GM23338 (cell line): ENCODE data around the gene C16orf74. TPM values are rescaled to one million over a fixed set of nuclear protein-coding genes. Genes with fewer than 3 reads are reported as not detected.
A peak's percentile ranks its signal among the peaks of the same experiment; 100 is the strongest.

ENCODE experiments used
- ATAC-seq: fragments of 200-7000 bp; cut with Tn5 transposase; 3 replicates; pipeline ENCODE4 v1.9.1; 2020
- DNase-seq: peaks from one replicate; pipeline ENCODE4 v3.0.0-alpha.2; 2015; ENCODE audit warnings: low spot score
- H2AFZ ChIP-seq: fragments of 200-600 bp; sonication (generic); 2 replicates; pipeline ENCODE4 v1.8.0; 2016; ENCODE audit warnings: antibody characterized with exemption, mild to moderate bottlenecking, moderate library complexity
- H3F3A ChIP-seq: fragments of 200-600 bp; sonication (generic); replicated peaks from 2 replicates; pipeline ENCODE4 v1.8.0; 2017; ENCODE audit warnings: antibody characterized with exemption, mixed run types, low read depth
- H3K27ac ChIP-seq: fragments of 200-600 bp; sonication (generic); 2 replicates; pipeline ENCODE4 v1.6.1; 2016; ENCODE audit warnings: low read depth
- H3K27me3 ChIP-seq: fragments of 200-600 bp; sonication (generic); 2 replicates; pipeline ENCODE4 v1.8.0; 2016; ENCODE audit warnings: mild to moderate bottlenecking, mixed run types, moderate library complexity; ENCODE audit not compliant: insufficient read depth
- H3K36me3 ChIP-seq: fragments of 200-600 bp; sonication (generic); 2 replicates; pipeline ENCODE4 v1.8.0; 2016; ENCODE audit warnings: mild to moderate bottlenecking; ENCODE audit not compliant: insufficient read depth
- H3K4me1 ChIP-seq: fragments of 200-600 bp; sonication (generic); 2 replicates; pipeline ENCODE4 v1.8.0; 2016; ENCODE audit warnings: mild to moderate bottlenecking, moderate library complexity; ENCODE audit not compliant: insufficient read depth
- H3K4me2 ChIP-seq: fragments of 200-600 bp; sonication (generic); 2 replicates; pipeline ENCODE4 v1.7.1; 2017; ENCODE audit warnings: mixed run types
- H3K4me3 ChIP-seq: fragments of 200-600 bp; sonication (generic); 2 replicates; pipeline ENCODE4 v1.6.1; 2016; ENCODE audit warnings: mixed run types
- H3K79me2 ChIP-seq: fragments of 200-600 bp; sonication (generic); replicated peaks from 2 replicates; pipeline ENCODE4 v1.8.0; 2017; ENCODE audit warnings: mild to moderate bottlenecking; ENCODE audit not compliant: insufficient read depth
- H3K9me2 ChIP-seq: fragments of 200-600 bp; sonication (generic); 2 replicates; pipeline ENCODE4 v1.8.0; 2017; ENCODE audit not compliant: insufficient read depth
- H4K20me1 ChIP-seq: fragments of 200-600 bp; sonication (generic); replicated peaks from 2 replicates; pipeline ENCODE4 v1.8.0; 2017; ENCODE audit warnings: mild to moderate bottlenecking; ENCODE audit not compliant: insufficient read depth
- H3K27ac Mint-ChIP-seq: 2 replicates; pipeline ENCODE4 v1.8.0; 2020; ENCODE audit warnings: inconsistent platforms, mild to moderate bottlenecking, moderate library complexity, mixed read lengths
- H3K27me3 Mint-ChIP-seq: 3 replicates; pipeline ENCODE4 v1.8.0; 2022; ENCODE audit warnings: low read depth, mild to moderate bottlenecking, moderate library complexity, mixed read lengths, inconsistent platforms; ENCODE audit not compliant: insufficient read depth, poor library complexity
- H3K36me3 Mint-ChIP-seq: 3 replicates; pipeline ENCODE4 v1.8.0; 2021; ENCODE audit warnings: low read depth, mild to moderate bottlenecking, inconsistent platforms, moderate library complexity, mixed read lengths
- H3K4me1 Mint-ChIP-seq: 3 replicates; pipeline ENCODE4 v1.8.0; 2020; ENCODE audit warnings: mild to moderate bottlenecking, inconsistent platforms, mixed read lengths
- H3K4me3 Mint-ChIP-seq: 3 replicates; pipeline ENCODE4 v1.8.0; 2021; ENCODE audit warnings: moderate library complexity, mild to moderate bottlenecking, inconsistent platforms, mixed read lengths
- H3K9me3 Mint-ChIP-seq: 3 replicates; pipeline ENCODE4 v1.8.0; 2020; ENCODE audit warnings: moderate library complexity, mild to moderate bottlenecking, inconsistent platforms, mixed read lengths
- EZH2 ChIP-seq: fragments of 200-600 bp; sonication (generic); IDR thresholded peaks from one replicate; pipeline ENCODE4 v1.8.0; 2017; ENCODE audit warnings: antibody characterized with exemption, mild to moderate bottlenecking, low read depth; ENCODE audit not compliant: unreplicated experiment
- JUNB ChIP-seq: IDR thresholded peaks from one replicate; pipeline ENCODE4 v1.6.1; 2016; ENCODE audit warnings: antibody characterized with exemption; ENCODE audit not compliant: unreplicated experiment
- POLR2AphosphoS5 ChIP-seq: IDR thresholded peaks from 2 replicates; pipeline ENCODE4 v1.6.1; 2016; ENCODE audit warnings: antibody characterized with exemption, low read depth
- STAT1 ChIP-seq: IDR thresholded peaks from one replicate; pipeline ENCODE4 v1.6.1; 2016; ENCODE audit warnings: antibody characterized with exemption; ENCODE audit not compliant: unreplicated experiment
- polyA plus RNA-seq: library from polyadenylated mRNA; unstranded; fragments of >200 nt; fragmentation: Nextera tagmentation; extraction: Ambion mirVana; gene quantifications from 2 replicates; pipeline ENCODE4 v1.2.1, GENCODE V29; 2016
- total RNA-seq: library from RNA; depleted of rRNA; stranded (reverse); fragments of >200 nt; shearing (Covaris generic); gene quantifications from 2 replicates; pipeline ENCODE4 v1.2.3, GENCODE V29; 2014
- TF ChIP-seq, protein P1 (sequence below): IDR thresholded peaks from one replicate; pipeline ENCODE4 v1.6.1; 2018; ENCODE audit warnings: antibody characterized with exemption; ENCODE audit not compliant: unreplicated experiment
- TF ChIP-seq, protein P2 (sequence below): IDR thresholded peaks from 2 replicates; pipeline ENCODE4 v1.6.1; 2016; ENCODE audit warnings: antibody characterized with exemption

Gene C16orf74
- total and polyA plus RNA-seq, 2 experiments from 2014 or later: 12.1 to 19.1 TPM

DNA sequence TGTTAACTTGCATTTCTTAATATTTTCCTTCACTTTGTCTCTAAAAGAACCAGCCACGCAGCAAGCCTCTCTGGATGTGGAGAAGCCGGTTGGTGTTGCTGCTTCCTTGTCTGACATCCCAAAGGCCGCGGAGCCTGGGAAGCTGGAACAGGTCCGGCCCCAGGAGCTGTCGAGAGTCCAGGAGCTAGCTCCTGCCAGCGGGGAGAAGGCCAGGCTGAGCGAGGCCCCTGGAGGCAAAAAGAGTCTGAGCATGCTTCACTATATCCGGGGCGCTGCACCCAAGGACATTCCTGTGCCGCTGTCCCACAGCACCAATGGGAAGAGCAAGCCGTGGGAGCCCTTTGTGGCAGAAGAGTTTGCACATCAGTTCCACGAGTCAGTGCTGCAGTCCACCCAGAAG is 85.0 kb downstream of the C16orf74 start (continued):
- TF ChIP-seq, protein P1, sequence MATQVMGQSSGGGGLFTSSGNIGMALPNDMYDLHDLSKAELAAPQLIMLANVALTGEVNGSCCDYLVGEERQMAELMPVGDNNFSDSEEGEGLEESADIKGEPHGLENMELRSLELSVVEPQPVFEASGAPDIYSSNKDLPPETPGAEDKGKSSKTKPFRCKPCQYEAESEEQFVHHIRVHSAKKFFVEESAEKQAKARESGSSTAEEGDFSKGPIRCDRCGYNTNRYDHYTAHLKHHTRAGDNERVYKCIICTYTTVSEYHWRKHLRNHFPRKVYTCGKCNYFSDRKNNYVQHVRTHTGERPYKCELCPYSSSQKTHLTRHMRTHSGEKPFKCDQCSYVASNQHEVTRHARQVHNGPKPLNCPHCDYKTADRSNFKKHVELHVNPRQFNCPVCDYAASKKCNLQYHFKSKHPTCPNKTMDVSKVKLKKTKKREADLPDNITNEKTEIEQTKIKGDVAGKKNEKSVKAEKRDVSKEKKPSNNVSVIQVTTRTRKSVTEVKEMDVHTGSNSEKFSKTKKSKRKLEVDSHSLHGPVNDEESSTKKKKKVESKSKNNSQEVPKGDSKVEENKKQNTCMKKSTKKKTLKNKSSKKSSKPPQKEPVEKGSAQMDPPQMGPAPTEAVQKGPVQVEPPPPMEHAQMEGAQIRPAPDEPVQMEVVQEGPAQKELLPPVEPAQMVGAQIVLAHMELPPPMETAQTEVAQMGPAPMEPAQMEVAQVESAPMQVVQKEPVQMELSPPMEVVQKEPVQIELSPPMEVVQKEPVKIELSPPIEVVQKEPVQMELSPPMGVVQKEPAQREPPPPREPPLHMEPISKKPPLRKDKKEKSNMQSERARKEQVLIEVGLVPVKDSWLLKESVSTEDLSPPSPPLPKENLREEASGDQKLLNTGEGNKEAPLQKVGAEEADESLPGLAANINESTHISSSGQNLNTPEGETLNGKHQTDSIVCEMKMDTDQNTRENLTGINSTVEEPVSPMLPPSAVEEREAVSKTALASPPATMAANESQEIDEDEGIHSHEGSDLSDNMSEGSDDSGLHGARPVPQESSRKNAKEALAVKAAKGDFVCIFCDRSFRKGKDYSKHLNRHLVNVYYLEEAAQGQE: no peak
- no peak for TF ChIP-seq STAT1
- TF ChIP-seq EZH2: no peak
- TF ChIP-seq POLR2AphosphoS5: no peak

GRCh38 chr16:85665373-85665740 is 85.5 kb downstream of the C16orf74 start:
- H3K4me3 ChIP-seq: no peak overlapping the region
- no peak overlapping the region for H3K27ac ChIP-seq
- H3K27me3 ChIP-seq: no peaks in the 10 kb centered on the region
- no peaks in the 10 kb centered on the region; the same call in 2 of the 3 replicates for H3K9me3 Mint-ChIP-seq
- H2AFZ ChIP-seq: no peak overlapping the region
- no peak overlapping the region for H3K4me2 ChIP-seq
- no peak overlapping the region; the same call in 2 of the 3 replicates for H3K4me3 Mint-ChIP-seq
- no peaks in the 10 kb centered on the region for H3K4me1 Mint-ChIP-seq
- H3K27ac Mint-ChIP-seq: no peak overlapping the region
- DNase-seq (no peak), ATAC-seq (no peak)
- peaks cover 15% of the 10 kb centered on the region for H3F3A ChIP-seq
- H3K27me3 Mint-ChIP-seq: peaks cover 37% of the 10 kb centered on the region
- H3K79me2 ChIP-seq: no peaks in the 10 kb centered on the region; the same call in 1 of the 2 replicates
- H3K36me3 ChIP-seq: peaks cover 36% of the 10 kb centered on the region
- H3K4me1 ChIP-seq: no peaks in the 10 kb centered on the region
- H3K9me2 ChIP-seq: no peaks in the 10 kb centered on the region
- TF ChIP-seq STAT1: no peak
- TF ChIP-seq, protein P2, sequence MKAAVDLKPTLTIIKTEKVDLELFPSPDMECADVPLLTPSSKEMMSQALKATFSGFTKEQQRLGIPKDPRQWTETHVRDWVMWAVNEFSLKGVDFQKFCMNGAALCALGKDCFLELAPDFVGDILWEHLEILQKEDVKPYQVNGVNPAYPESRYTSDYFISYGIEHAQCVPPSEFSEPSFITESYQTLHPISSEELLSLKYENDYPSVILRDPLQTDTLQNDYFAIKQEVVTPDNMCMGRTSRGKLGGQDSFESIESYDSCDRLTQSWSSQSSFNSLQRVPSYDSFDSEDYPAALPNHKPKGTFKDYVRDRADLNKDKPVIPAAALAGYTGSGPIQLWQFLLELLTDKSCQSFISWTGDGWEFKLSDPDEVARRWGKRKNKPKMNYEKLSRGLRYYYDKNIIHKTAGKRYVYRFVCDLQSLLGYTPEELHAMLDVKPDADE: no peak
- peaks cover 14% of the 10 kb centered on the region for H4K20me1 ChIP-seq
- H3K36me3 Mint-ChIP-seq: peaks cover 90% of the 10 kb centered on the region

DNA sequence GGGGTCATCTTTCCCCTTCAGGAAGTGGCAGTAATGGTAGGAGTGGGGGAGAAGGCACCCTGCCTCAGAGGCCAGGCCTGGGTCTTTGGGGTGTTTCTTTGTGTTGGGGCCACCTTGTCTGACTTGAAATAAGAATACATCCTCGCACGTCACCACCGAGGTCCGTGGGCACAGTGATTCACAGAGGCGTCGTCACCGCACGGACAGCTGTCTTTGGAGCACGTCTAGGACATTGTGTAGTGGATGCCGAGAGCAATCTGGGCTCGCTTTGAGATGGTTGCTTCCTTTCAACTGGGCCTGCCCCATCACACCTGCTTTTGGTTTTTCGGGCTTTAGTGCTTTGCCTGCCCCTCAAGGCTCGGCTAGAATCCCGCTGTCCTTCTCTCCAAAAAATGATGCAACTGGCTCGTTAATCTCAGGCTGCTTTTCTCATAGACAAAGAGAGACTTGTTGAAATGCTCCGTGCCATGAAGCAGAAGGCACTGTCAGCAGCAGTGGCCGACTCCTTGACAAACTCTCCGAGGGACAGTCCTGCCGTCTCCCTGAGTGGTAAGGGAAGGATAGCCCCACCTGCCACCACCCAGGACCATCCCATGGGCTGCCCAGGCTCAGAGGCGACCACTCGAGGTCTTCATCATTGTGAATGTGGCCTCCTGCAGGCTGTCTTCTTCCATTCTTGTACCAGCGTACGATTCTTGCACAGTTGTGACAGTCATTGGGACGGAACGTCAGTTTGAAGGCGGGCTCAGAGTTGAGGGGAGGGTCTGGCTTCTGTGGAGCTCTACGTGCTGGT is 86.1 kb downstream of the C16orf74 start:
- no peak for TF ChIP-seq JUNB
- TF ChIP-seq POLR2AphosphoS5: 0 out of 2 replicates have a peak, but pooled peaks have one; percentile 9
- no peaks in the 10 kb centered on the region for H3K79me2 ChIP-seq
- H2AFZ ChIP-seq: no peak overlapping the region
- peaks cover 35% of the 10 kb centered on the region for H3K36me3 ChIP-seq
- H4K20me1 ChIP-seq: peaks cover 14% of the 10 kb centered on the region
- Mint-ChIP-seq H3K4me3 (no peak overlapping the region), H3K9me3 (no peaks in the 10 kb centered on the region; the same call in 1 of the 3 replicates), H3K36me3 (peaks cover 89% of the 10 kb centered on the region), H3K4me1 (peaks cover 2% of the 10 kb centered on the region; the same call in 1 of the 3 replicates), H3K27me3 (peaks cover 37% of the 10 kb centered on the region), H3K27ac (no peak overlapping the region)
- H3K27me3 ChIP-seq: no peaks in the 10 kb centered on the region
- no peak for ATAC-seq
- no peak overlapping the region for H3K27ac ChIP-seq
- peaks cover 16% of the 10 kb centered on the region; the same call in 1 of the 2 replicates for H3F3A ChIP-seq
- no peak overlapping the region for H3K4me2 ChIP-seq
- no peak for DNase-seq
- H3K4me1 ChIP-seq: no peaks in the 10 kb centered on the region
- H3K9me2 ChIP-seq: no peaks in the 10 kb centered on the region
- no peak overlapping the region for H3K4me3 ChIP-seq
